IMR-90 (cell line): ENCODE measurements around the gene SPAAR. TPM values are rescaled to one million over a fixed set of nuclear protein-coding genes. Genes with fewer than 3 reads are reported as not detected.

Source experiments
- ATAC-seq: fragments of 200-7000 bp; cut with Tn5 transposase; 2 replicates; pipeline ENCODE4 v1.9.1; 2020; ENCODE audit warnings: low read depth, mild to moderate bottlenecking, moderate library complexity
- BruUV-seq: library from RNA; stranded (reverse); fragments of 400-500 nt; replicated peaks from 2 replicates; lab custom pipeline; 2021; lab: Mats Ljungman, UMichigan
- CTCF ChIA-PET: fragments of 300-600 bp; formaldehyde crosslinking; extraction: SDS; loops from one replicate; lab custom pipeline; 2021; ENCODE audit warnings: antibody characterized with exemption; lab: Yijun Ruan, JAX
- POLR2A ChIA-PET: fragments of 300-600 bp; sonication (Branson Sonifier 250); formaldehyde crosslinking; loops from one replicate; lab custom pipeline; 2022; ENCODE audit warnings: antibody characterized with exemption; ENCODE audit not compliant: unreplicated experiment; lab: Charles Lee
- DNase-seq: peaks from one replicate; pipeline ENCODE4 v3.0.0; 2013
- H2AFZ ChIP-seq: replicated peaks from 2 replicates; pipeline ENCODE3; 2013; ENCODE audit warnings: low read length, mild to moderate bottlenecking; ENCODE audit not compliant: poor library complexity
- H2AK5ac ChIP-seq: 2 replicates; pipeline ENCODE4 v1.6.1; 2013; ENCODE audit warnings: low read depth, low read length, inconsistent platforms
- H2AK9ac ChIP-seq: replicated peaks from 2 replicates; pipeline ENCODE3; 2013; ENCODE audit warnings: mild to moderate bottlenecking, low read depth, low read length, moderate library complexity; ENCODE audit not compliant: poor library complexity
- H2BK120ac ChIP-seq: 2 replicates; pipeline ENCODE4 v1.6.1; 2013; ENCODE audit warnings: low read depth, low read length, inconsistent platforms
- H2BK15ac ChIP-seq: 3 replicates; pipeline ENCODE4 v1.6.1; 2013; ENCODE audit warnings: low read depth, low read length, inconsistent platforms
- H2BK20ac ChIP-seq: 2 replicates; pipeline ENCODE4 v1.6.1; 2013; ENCODE audit warnings: low read depth, mild to moderate bottlenecking, inconsistent platforms, low read length, moderate library complexity
- H2BK5ac ChIP-seq: 2 replicates; pipeline ENCODE4 v1.6.1; 2013; ENCODE audit warnings: mild to moderate bottlenecking, low read depth, low read length, inconsistent platforms; ENCODE audit not compliant: poor library complexity, severe bottlenecking
- H3K14ac ChIP-seq: replicated peaks from 2 replicates; pipeline ENCODE4 v1.6.1; 2013; ENCODE audit warnings: low read depth, low read length, inconsistent platforms
- H3K18ac ChIP-seq: 2 replicates; pipeline ENCODE4 v1.6.1; 2013; ENCODE audit warnings: low read depth, low read length, control low read depth
- H3K23ac ChIP-seq: 2 replicates; pipeline ENCODE4 v1.6.1; 2013; ENCODE audit warnings: low read depth, low read length, inconsistent platforms
- H3K27ac ChIP-seq: 2 replicates; pipeline ENCODE4 v1.5.1; 2013; ENCODE audit warnings: mild to moderate bottlenecking, control low read depth, low read length; ENCODE audit not compliant: insufficient read depth
- H3K27me3 ChIP-seq: 2 replicates; pipeline ENCODE4 v1.6.1; 2013; ENCODE audit warnings: low read length; ENCODE audit not compliant: control insufficient read depth, insufficient read depth
- H3K36me3 ChIP-seq: 2 replicates; pipeline ENCODE4 v1.6.1; 2013; ENCODE audit warnings: low read length, mixed read lengths; ENCODE audit not compliant: control insufficient read depth, insufficient read depth
- H3K4ac ChIP-seq: 2 replicates; pipeline ENCODE4 v1.6.1; 2013; ENCODE audit warnings: low read depth, low read length, inconsistent platforms
- H3K4me1 ChIP-seq: 2 replicates; pipeline ENCODE4 v1.6.1; 2013; ENCODE audit warnings: low read length, mixed read lengths; ENCODE audit not compliant: control insufficient read depth, insufficient read depth
- H3K4me2 ChIP-seq: 2 replicates; pipeline ENCODE4 v1.6.1; 2013; ENCODE audit warnings: low read depth, mild to moderate bottlenecking, control low read depth, low read length, moderate library complexity
- H3K4me3 ChIP-seq: 2 replicates; pipeline ENCODE4 v1.5.1; 2013; ENCODE audit warnings: low read depth, mild to moderate bottlenecking, control low read depth, low read length, moderate library complexity; ENCODE audit not compliant: insufficient read depth
- H3K56ac ChIP-seq: 2 replicates; pipeline ENCODE4 v1.6.1; 2013; ENCODE audit warnings: low read length, inconsistent platforms; ENCODE audit not compliant: insufficient read depth; ENCODE audit errors: extremely low read depth
- H3K79me1 ChIP-seq, 2 experiments: 2 replicates each; pipeline ENCODE4 v1.6.1; 2013; ENCODE audit warnings: low read length in 2 of 2, inconsistent platforms in 1 of 2, low read depth in 1 of 2
- H3K9ac ChIP-seq: 2 replicates; pipeline ENCODE4 v1.6.1; 2013; ENCODE audit warnings: low read depth, low read length, control low read depth
- H3K9me1 ChIP-seq: 2 replicates; pipeline ENCODE4 v1.6.1; 2013; ENCODE audit warnings: low read length, inconsistent platforms; ENCODE audit not compliant: insufficient read depth
- H3K9me3 ChIP-seq: 2 replicates; pipeline ENCODE4 v1.6.1; 2013; ENCODE audit warnings: low read length; ENCODE audit not compliant: control insufficient read depth, insufficient read depth
- H4K20me1 ChIP-seq: 2 replicates; pipeline ENCODE4 v1.6.1; 2013; ENCODE audit warnings: low read length, inconsistent platforms; ENCODE audit not compliant: insufficient read depth
- H4K5ac ChIP-seq: 2 replicates; pipeline ENCODE4 v1.6.1; 2013; ENCODE audit warnings: mild to moderate bottlenecking, low read depth, low read length, control low read depth
- H4K8ac ChIP-seq, 2 experiments: 2 replicates each; pipeline ENCODE4 v1.6.1; 2013; ENCODE audit warnings: low read depth in 2 of 2, low read length in 2 of 2, control low read depth in 1 of 2, inconsistent platforms in 1 of 2
- H4K91ac ChIP-seq: 2 replicates; pipeline ENCODE4 v1.6.1; 2013; ENCODE audit warnings: low read depth, low read length, inconsistent platforms; ENCODE audit not compliant: insufficient read depth
- BHLHE40 ChIP-seq: fragments of 150-350 bp; IDR thresholded peaks from 2 replicates; pipeline ENCODE4 v1.6.1; 2016; ENCODE audit warnings: mild to moderate bottlenecking, low read depth, low read length
- CHD1 ChIP-seq: IDR thresholded peaks from 2 replicates; pipeline ENCODE4 v1.6.1; 2012; ENCODE audit warnings: low read depth, low read length, improper control_type of control experiment
- CTCF ChIP-seq: conservative IDR thresholded peaks from 2 replicates; pipeline ENCODE4 v1.5.1; 2012; ENCODE audit warnings: mild to moderate bottlenecking, low read depth, low read length, improper control_type of control experiment
- ELK1 ChIP-seq: fragments of 150-350 bp; IDR thresholded peaks from 2 replicates; pipeline ENCODE4 v1.6.1; 2016; ENCODE audit warnings: low read depth, mild to moderate bottlenecking, low read length, moderate library complexity, borderline replicate concordance
- FOS ChIP-seq: fragments of 150-350 bp; IDR thresholded peaks from 2 replicates; pipeline ENCODE4 v1.6.1; 2016; ENCODE audit warnings: low read depth, low read length
- MAFK ChIP-seq: IDR thresholded peaks from 2 replicates; pipeline ENCODE4 v1.6.1; 2012; ENCODE audit warnings: low read depth, low read length, improper control_type of control experiment
- MAZ ChIP-seq: IDR thresholded peaks from 2 replicates; pipeline ENCODE4 v1.6.1; 2012; ENCODE audit warnings: low read depth, mild to moderate bottlenecking, low read length, improper control_type of control experiment, moderate library complexity, borderline replicate concordance
- MXI1 ChIP-seq: IDR thresholded peaks from 2 replicates; pipeline ENCODE4 v1.6.1; 2012; ENCODE audit warnings: low read depth, mild to moderate bottlenecking, low read length, moderate library complexity, borderline replicate concordance
- NFE2L2 ChIP-seq: fragments of 150-350 bp; IDR thresholded peaks from 2 replicates; pipeline ENCODE4 v1.6.1; 2016; ENCODE audit warnings: low read depth, mild to moderate bottlenecking, low read length
- POLR2A ChIP-seq: IDR thresholded peaks from 2 replicates; pipeline ENCODE4 v1.6.1; 2012; ENCODE audit warnings: mild to moderate bottlenecking, low read depth, low read length
- RAD21 ChIP-seq: IDR thresholded peaks from 2 replicates; pipeline ENCODE4 v1.6.1; 2012; ENCODE audit warnings: low read length, improper control_type of control experiment
- RCOR1 ChIP-seq: IDR thresholded peaks from 2 replicates; pipeline ENCODE4 v1.6.1; 2012; ENCODE audit warnings: mild to moderate bottlenecking, low read length, improper control_type of control experiment; ENCODE audit not compliant: insufficient replicate concordance
- RFX5 ChIP-seq: IDR thresholded peaks from 2 replicates; pipeline ENCODE4 v1.8.0; 2012; ENCODE audit warnings: low read depth, mild to moderate bottlenecking, low read length, moderate library complexity
- SMC3 ChIP-seq: fragments of 150-350 bp; IDR thresholded peaks from 2 replicates; pipeline ENCODE4 v1.6.1; 2016; ENCODE audit warnings: low read depth, mild to moderate bottlenecking, antibody characterized with exemption, low read length, moderate library complexity
- USF2 ChIP-seq: fragments of 150-350 bp; IDR thresholded peaks from 2 replicates; pipeline ENCODE4 v1.6.1; 2017; ENCODE audit warnings: mild to moderate bottlenecking, antibody characterized with exemption, low read length, low read depth
- WGBS, 2 experiments: methylation state at CpG; one replicate each; pipeline versions ENCODE4 v1.1.5 to v1.1.7; 2013; ENCODE audit warnings: missing lambda C conversion rate in 2 of 2; ENCODE audit not compliant: insufficient read length in 1 of 2; ENCODE audit errors: extremely low coverage in 2 of 2; 5-methylcytosine and 5-hydroxymethylcytosine counted together
- dilution Hi-C: fragments of 300-500 bp; cut with HindIII; formaldehyde crosslinking; loops from one replicate; pipeline ENCODE4 v1.14.3; 2018; ENCODE audit warnings: low sequenced_read_pairs; ENCODE audit not compliant: unreplicated experiment
- in situ Hi-C: fragments of 300-500 bp; cut with MboI; formaldehyde crosslinking; loops from 3 replicates; pipeline ENCODE4 v1.14.3; 2019; ENCODE audit warnings: low sequenced_read_pairs, inconsistent platforms, mixed read lengths
- intact Hi-C: fragments of 100-400 bp; cut with micrococcal nuclease; formaldehyde crosslinking; loops from 2 replicates; pipeline ENCODE4 v1.10.0; 2022
- polyA plus RNA-seq, 3 experiments: library from polyadenylated mRNA; depleted of rRNA; stranded (reverse); fragments of >200 nt; gene quantifications; 2 replicates each; pipeline ENCODE4 v1.2.3, GENCODE V29; 2012; ENCODE audit warnings: low replicate concordance in 1 of 3
- total RNA-seq: library from RNA; depleted of rRNA; stranded (reverse); fragments of >200 nt; gene quantifications from 2 replicates; pipeline ENCODE4 v1.2.3, GENCODE V29; 2012

The SPAAR gene
- total and polyA plus RNA-seq, 2 of the 4 experiments (the other 2 are of a cell fraction), result 0.18 to 0.32 TPM

- TF ChIP-seq FOS, result no peak
- no peak for TF ChIP-seq ELK1
- TF ChIP-seq RCOR1, result no peak
- TF ChIP-seq SMC3, result no peak
- no peak for TF ChIP-seq POLR2A
- TF ChIP-seq CHD1, result no peak
- TF ChIP-seq MAZ, result no peak
- TF ChIP-seq BHLHE40, result no peak
- no peak for TF ChIP-seq CTCF
- no peak for TF ChIP-seq MAFK
- TF ChIP-seq RFX5, result no peak
- TF ChIP-seq RAD21, result no peak
- TF ChIP-seq MXI1, result no peak
- no peak for TF ChIP-seq NFE2L2
- TF ChIP-seq USF2, result no peak
- Histone ChIP-seq H3K9me1 (peaks cover 3% of the 10 kb centered on the region; the same call in 1 of the 2 replicates), H2BK120ac (peak overlapping the region; percentile 66; the same call in 1 of the 2 replicates), H3K4ac (no peak overlapping the region), H3K23ac (0 out of 2 replicates have a peak overlapping the region, but pooled peaks have one; percentile 31), H2BK5ac (no peak overlapping the region), H3K79me1 (no peaks in the 10 kb centered on the region), H2AFZ (no peak overlapping the region), H3K18ac (no peak overlapping the region), H2AK5ac (no peak overlapping the region; the same call in 1 of the 2 replicates), H4K20me1 (no peaks in the 10 kb centered on the region), H2AK9ac (no peak overlapping the region), H3K4me3 (no peak overlapping the region), H4K8ac (peak overlapping the region in 1 of 2 experiments; percentile 62; a peak in 1 of 4 replicates), H3K9ac (no peak overlapping the region), H3K27ac (no peak overlapping the region), H3K4me1 (peaks cover 6% of the 10 kb centered on the region), H3K9me3 (no peaks in the 10 kb centered on the region), H2BK15ac (peak overlapping the region; percentile 21; the same call in 1 of the 3 replicates), H3K14ac (peak overlapping the region; percentile 78; the same call in 1 of the 2 replicates), H2BK20ac (no peak overlapping the region; the same call in 1 of the 2 replicates), H3K56ac (no peak overlapping the region), H4K91ac (no peak overlapping the region), H3K36me3 (no peaks in the 10 kb centered on the region), H3K4me2 (no peak overlapping the region), H4K5ac (no peak overlapping the region), H3K27me3 (no peaks in the 10 kb centered on the region)
- in situ Hi-C loops (no loop called here), dilution Hi-C loops (no loop called here), intact Hi-C loops (no loop called here)
- CTCF ChIA-PET, result no interaction called here
- POLR2A ChIA-PET, result no interaction called here
- no CpG with 5 or more reads among the region's 3 CpGs for WGBS, 2 experiments
- DNase-seq (no peak), ATAC-seq (no peak)
- BruUV-seq, result no TSS peak
Measured at GRCh38 chr9:35918780-35919179, 9.5 kb downstream of the SPAAR start.
